Osteocyte (in vitro differentiated cells): ENCODE results near the gene GLIS1. TPM values are rescaled to one million over a fixed set of nuclear protein-coding genes. Genes with fewer than 3 reads are reported as not detected.

Source experiments
- DNase-seq: peaks from one replicate; pipeline ENCODE4 v3.0.0; 2021; ENCODE audit warnings: mixed read lengths; ENCODE audit not compliant: unreplicated experiment; ENCODE audit errors: extremely low spot score
- H3K27ac Mint-ChIP-seq: one replicate; pipeline ENCODE4 v1.8.0; 2021; ENCODE audit warnings: mild to moderate bottlenecking, mixed read lengths; ENCODE audit not compliant: unreplicated experiment
- H3K27me3 Mint-ChIP-seq: one replicate; pipeline ENCODE4 v1.8.0; 2021; ENCODE audit warnings: mixed read lengths; ENCODE audit not compliant: unreplicated experiment
- H3K36me3 Mint-ChIP-seq: one replicate; pipeline ENCODE4 v1.8.0; 2021; ENCODE audit warnings: mixed read lengths; ENCODE audit not compliant: unreplicated experiment
- H3K4me1 Mint-ChIP-seq: one replicate; pipeline ENCODE4 v1.8.0; 2021; ENCODE audit warnings: mixed read lengths; ENCODE audit not compliant: unreplicated experiment
- H3K4me3 Mint-ChIP-seq: one replicate; pipeline ENCODE4 v1.8.0; 2021; ENCODE audit warnings: mild to moderate bottlenecking, moderate library complexity, mixed read lengths; ENCODE audit not compliant: unreplicated experiment
- H3K9me3 Mint-ChIP-seq: one replicate; pipeline ENCODE4 v1.8.0; 2021; ENCODE audit warnings: mixed read lengths; ENCODE audit not compliant: unreplicated experiment
- total RNA-seq: library from RNA; stranded (reverse); gene quantifications from 2 replicates; pipeline ENCODE4 v1.2.1, GENCODE V29; 2021
- TF ChIP-seq, protein P1 (sequence below): fragments of 200-600 bp; sonication (generic); IDR thresholded peaks from 2 replicates; pipeline ENCODE4 v1.5.0; 2021; ENCODE audit warnings: antibody characterized with exemption, mild to moderate bottlenecking, moderate library complexity

GLIS1 gene
- total RNA-seq, 1 donor from 2014 or later = 38.3 TPM

DNA sequence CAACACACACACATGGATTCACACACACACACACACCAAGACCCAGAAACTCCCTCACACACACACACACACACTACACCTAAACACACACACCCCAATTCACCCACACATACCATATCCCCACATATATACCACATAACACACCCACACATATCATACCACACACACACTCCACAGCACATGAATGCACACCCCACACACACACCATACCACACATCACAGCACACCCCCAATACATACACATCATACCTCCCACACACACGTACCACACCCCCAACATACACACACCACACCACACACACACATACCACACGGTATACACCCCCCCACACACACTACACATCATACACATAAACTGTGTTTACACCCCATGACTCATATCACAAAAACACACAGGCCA is 199.7 kb downstream of the GLIS1 start:
- H3K27me3 Mint-ChIP-seq = no peaks in the 10 kb centered on the region
- H3K9me3 Mint-ChIP-seq = no peaks in the 10 kb centered on the region
- no peak for DNase-seq

DNA sequence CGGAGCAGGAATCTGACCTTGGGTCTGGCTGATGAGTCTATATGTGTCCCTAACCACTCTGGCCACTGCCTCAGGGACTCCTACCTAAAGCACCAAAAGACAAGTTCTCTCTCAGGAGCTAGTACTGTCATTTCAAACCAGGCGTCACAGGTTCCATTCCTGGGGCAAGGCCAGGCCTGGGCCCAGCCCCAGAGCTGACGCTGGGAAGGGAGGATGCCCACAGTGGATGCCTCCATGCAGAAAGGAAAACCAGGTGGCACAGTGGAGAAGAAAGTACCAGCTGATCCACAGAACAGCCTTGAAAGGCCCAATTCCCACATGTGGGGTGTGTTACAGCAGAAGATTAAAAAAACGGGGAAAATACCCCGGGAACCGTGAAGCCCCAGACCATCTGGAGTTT is 202.4 kb downstream of the GLIS1 start:
- DNase-seq = no peak
- Mint-ChIP-seq H3K9me3 (no peaks in the 10 kb centered on the region), H3K36me3 (peaks cover 12% of the 10 kb centered on the region), H3K4me3 (no peak overlapping the region), H3K27me3 (no peaks in the 10 kb centered on the region), H3K27ac (no peak overlapping the region), H3K4me1 (peaks cover 38% of the 10 kb centered on the region)
- TF ChIP-seq, protein P1, sequence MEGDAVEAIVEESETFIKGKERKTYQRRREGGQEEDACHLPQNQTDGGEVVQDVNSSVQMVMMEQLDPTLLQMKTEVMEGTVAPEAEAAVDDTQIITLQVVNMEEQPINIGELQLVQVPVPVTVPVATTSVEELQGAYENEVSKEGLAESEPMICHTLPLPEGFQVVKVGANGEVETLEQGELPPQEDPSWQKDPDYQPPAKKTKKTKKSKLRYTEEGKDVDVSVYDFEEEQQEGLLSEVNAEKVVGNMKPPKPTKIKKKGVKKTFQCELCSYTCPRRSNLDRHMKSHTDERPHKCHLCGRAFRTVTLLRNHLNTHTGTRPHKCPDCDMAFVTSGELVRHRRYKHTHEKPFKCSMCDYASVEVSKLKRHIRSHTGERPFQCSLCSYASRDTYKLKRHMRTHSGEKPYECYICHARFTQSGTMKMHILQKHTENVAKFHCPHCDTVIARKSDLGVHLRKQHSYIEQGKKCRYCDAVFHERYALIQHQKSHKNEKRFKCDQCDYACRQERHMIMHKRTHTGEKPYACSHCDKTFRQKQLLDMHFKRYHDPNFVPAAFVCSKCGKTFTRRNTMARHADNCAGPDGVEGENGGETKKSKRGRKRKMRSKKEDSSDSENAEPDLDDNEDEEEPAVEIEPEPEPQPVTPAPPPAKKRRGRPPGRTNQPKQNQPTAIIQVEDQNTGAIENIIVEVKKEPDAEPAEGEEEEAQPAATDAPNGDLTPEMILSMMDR = no peak

More for the DNA sequence above, 199.7 kb downstream of the GLIS1 start:
- peaks cover 58% of the 10 kb centered on the region for H3K4me1 Mint-ChIP-seq
- H3K4me3 Mint-ChIP-seq = no peak overlapping the region
- TF ChIP-seq, protein P1 = no peak
- peaks cover 7% of the 10 kb centered on the region for H3K36me3 Mint-ChIP-seq
- H3K27ac Mint-ChIP-seq = peak overlapping the region; percentile 60

DNA sequence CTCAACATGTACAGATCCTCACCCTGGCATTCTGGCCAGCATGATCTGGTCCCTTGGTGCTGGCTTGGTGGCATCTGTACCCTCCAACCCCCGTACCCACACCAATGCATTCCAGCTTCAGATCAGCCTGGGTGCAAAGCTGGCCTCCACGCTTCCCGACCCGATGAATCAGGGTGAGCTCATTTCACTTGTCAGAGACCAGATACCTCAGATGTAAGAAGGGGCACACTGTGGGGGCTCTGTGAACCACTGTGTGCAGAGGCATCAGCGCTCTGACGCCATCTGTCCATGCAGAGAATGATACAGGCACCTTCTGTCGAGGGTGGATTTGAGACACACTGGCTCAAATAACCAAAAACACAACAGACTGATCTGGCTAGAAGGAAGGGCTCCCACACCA is 203.1 kb downstream of the GLIS1 start:
- no peak overlapping the region for H3K27ac Mint-ChIP-seq
- H3K27me3 Mint-ChIP-seq = no peaks in the 10 kb centered on the region
- H3K9me3 Mint-ChIP-seq = no peaks in the 10 kb centered on the region
- DNase-seq = no peak
- TF ChIP-seq, protein P1 = no peak
- H3K36me3 Mint-ChIP-seq = peaks cover 12% of the 10 kb centered on the region
- H3K4me1 Mint-ChIP-seq = peaks cover 31% of the 10 kb centered on the region
- H3K4me3 Mint-ChIP-seq = no peak overlapping the region

DNA sequence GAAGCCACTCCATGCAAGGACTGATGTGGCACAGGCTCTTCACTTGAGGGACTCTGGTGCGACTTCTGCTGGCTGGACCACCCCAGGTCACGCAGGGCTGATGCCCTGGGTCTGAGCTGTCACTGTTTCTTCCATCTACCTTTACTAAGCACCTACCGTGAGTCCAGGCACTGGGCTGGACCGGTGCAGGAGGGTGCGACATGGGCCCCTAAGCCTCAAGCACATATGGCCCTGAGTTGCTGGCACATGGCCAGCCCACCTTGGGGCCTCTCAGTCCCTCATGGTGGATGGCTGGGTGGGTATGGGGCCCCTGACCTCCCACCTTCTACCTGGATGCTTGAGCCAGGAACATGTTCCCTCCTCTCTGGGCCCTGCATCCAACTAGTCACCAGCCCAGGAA is 203.7 kb downstream of the GLIS1 start:
- H3K36me3 Mint-ChIP-seq = peaks cover 12% of the 10 kb centered on the region
- no peaks in the 10 kb centered on the region for H3K9me3 Mint-ChIP-seq
- TF ChIP-seq, protein P1 = no peak
- DNase-seq = no peak
- H3K4me1 Mint-ChIP-seq = peaks cover 31% of the 10 kb centered on the region
- H3K27ac Mint-ChIP-seq = no peak overlapping the region
- no peak overlapping the region for H3K4me3 Mint-ChIP-seq
- H3K27me3 Mint-ChIP-seq = no peaks in the 10 kb centered on the region

DNA sequence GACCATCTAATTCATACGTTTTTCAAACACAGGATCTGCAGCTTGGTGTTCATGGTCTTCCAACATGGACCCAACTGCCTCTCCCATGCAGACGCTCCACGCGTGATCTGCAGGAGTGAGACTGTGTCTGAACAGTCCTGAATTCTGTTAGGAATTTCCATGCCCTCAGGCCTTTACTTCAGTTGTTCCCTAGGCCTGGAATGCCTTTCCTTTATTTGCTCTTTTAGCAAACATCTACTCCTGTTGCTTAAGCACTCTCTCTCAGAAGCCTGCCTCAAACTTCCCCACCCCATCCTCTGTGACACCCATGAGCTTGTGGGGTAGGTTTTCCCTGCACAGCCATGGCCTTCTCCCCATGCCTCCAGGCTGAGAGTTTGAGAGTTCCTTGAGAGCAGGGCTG is 206.1 kb downstream of the GLIS1 start:
- Mint-ChIP-seq H3K4me1 (peaks cover 31% of the 10 kb centered on the region), H3K27me3 (no peaks in the 10 kb centered on the region), H3K36me3 (peaks cover 9% of the 10 kb centered on the region), H3K27ac (no peak overlapping the region), H3K9me3 (no peaks in the 10 kb centered on the region), H3K4me3 (no peak overlapping the region)
- DNase-seq = no peak
- TF ChIP-seq, protein P1 = no peak
